HG03442 (cell line): ENCODE data around the gene WAPL.

Source experiments
- ATAC-seq: cut with Tn5 transposase; IDR thresholded peaks from one replicate; pipeline ENCODE4 v1.9.1; 2021; ENCODE audit warnings: mild to moderate bottlenecking, moderate library complexity; ENCODE audit not compliant: unreplicated experiment

The WAPL gene

DNA sequence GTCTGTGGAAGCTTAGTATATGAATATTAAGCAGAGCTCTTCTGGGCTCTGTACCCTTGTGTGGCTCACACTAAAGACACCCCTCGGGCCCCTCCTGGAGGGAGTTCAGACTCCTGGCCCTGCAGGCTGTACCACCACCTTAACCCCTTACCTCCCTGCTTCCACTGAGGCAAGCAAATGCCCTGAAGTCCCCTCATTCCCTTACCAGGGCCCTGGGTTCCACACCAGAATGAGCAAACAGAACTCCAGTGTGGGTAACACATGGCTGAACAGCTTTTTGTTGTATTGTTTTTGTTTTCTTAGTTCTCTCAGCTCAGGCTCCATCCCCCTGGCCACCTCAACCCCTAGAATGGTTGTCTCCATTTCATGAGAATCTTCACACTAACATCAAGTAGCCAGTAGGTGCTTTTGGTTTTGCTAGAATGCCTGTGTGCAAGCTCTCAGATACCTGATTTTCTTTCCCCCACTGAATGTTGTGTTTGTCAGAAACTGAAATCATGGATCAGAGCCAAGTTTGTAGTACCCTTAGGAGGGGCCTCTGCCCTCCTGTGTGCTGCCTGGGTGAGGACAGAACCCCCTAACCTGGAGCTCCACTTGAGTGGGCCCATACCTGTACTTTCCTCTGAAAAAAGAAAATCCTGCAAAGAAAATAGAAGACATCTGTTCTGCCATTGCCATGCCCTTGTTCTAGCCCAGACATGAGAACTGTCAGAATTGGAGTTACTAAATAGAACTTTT, 2.8 kb upstream of the WAPL start:
- ATAC-seq = no peak

GRCh38 chr10:86523348-86523747, 1.8 kb upstream of the WAPL start:
- ATAC-seq = no peak

DNA sequence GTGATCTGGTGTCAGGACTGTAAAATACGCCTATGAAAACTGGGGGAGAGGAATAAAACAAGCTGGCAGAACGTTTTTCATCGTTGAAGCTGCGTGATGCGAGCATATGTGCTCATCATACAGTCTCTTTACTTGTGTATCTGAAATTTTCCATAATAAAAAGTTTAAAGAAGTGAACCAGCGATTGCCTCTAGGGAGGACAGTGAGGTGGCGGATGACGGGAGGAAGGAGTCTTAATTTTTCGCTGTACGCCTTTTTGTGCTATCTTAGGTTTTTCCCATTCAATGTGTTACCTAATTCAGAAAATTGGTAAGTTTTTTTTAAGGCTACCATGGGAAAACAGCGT, 891 bp upstream of the WAPL start:
- no peak for ATAC-seq

- peak; percentile 8 for ATAC-seq
Measured at GRCh38 chr10:86520871-86521677, 518 bp downstream of the WAPL start.

DNA sequence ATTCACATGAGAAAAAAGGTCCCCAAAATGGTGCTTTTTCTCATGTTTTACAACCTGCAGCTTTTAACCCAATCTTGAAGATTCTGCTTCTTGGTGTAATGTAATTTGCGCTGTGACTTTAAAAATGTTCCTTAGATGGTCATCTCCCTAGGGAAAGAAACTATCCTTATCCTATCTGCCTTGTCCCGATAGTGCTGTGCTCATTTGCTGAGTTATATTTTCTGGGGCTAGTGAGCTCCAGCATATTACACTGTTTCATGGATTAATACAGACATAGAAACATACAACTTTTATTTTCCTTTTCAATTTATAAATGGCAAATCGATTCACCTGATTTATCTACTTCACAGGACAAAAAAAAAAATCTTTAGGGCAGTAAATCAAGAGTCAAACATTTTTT, 2.8 kb downstream of the WAPL start:
- no peak for ATAC-seq

GRCh38 chr10:86512137-86512536, 9.5 kb downstream of the WAPL start:
- ATAC-seq = no peak

DNA sequence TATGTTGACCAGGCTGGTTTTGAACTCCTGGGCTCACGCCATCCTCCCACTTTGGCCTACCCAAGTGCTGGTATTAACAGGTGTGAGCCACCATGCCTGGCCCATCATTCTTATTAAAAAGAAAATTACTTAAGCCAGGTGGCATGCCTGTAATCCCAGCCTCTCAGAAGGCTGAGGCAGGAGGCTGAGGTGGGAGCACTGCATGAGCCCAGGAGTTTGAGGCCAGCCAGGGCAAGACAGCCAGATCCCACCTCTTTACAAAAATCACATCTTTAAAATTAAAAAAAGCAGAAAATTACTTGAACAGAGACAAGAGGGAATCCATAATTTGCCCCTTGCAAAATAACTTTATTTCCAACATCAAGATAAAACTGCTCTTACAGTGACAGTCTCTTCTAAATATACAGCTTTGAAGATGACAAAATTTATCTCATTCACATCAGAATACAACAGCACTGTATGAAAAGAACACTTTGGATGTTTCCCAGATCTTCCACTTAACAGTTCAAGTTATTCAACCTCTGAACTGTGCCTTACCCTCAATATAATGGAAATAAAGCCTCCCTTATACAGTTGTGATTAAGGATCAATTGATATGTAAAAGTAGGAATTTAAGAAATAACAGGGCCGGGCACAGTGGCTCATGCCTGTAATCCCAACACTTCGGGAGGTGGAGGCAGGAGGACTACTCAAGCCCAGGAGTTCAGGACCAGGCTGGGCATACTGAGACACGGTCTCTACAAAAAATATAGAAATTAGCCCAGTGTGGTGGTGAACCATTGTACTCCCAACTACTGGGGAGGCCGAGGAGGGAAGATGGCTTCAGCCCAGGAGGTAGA, 10.3 kb downstream of the WAPL start:
- no peak for ATAC-seq

GRCh38 chr10:86509145-86509544, 12.4 kb downstream of the WAPL start:
- no peak for ATAC-seq

DNA sequence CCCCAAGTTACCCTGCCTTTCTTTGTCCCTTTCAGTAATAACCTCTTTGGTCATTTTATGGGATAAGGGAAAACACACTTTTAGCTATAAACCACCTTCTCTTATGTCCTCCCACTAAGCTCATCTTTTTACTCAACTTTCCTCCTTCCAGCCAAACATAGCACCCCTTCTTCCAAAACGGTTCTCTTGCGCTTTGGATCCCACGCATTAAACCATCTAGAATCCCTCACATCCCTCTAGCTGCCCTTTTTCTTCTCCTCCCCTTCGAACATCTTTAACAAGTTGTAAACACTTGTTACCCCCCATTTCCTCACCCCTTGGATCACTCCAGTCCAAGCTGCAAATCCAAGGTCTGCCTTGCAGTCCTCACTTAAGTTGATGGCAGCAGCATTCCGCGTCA, 13.4 kb downstream of the WAPL start:
- ATAC-seq = no peak

- ATAC-seq = no peak
Measured at GRCh38 chr10:86506499-86506898, 15.1 kb downstream of the WAPL start.

- no peak for ATAC-seq
Measured at GRCh38 chr10:86506062-86506461, 15.5 kb downstream of the WAPL start.

- ATAC-seq = no peak
Measured at GRCh38 chr10:86504510-86504909, 17.1 kb downstream of the WAPL start.

- ATAC-seq = no peak
Measured at GRCh38 chr10:86500846-86501245, 20.7 kb downstream of the WAPL start.

- no peak for ATAC-seq
Measured at GRCh38 chr10:86498598-86498997, 23.0 kb downstream of the WAPL start.

GRCh38 chr10:86497621-86498020, 24.0 kb downstream of the WAPL start:
- ATAC-seq = no peak

GRCh38 chr10:86489960-86490612, 31.5 kb downstream of the WAPL start:
- no peak for ATAC-seq

- no peak for ATAC-seq
Measured at GRCh38 chr10:86489071-86489810, 32.4 kb downstream of the WAPL start.

DNA sequence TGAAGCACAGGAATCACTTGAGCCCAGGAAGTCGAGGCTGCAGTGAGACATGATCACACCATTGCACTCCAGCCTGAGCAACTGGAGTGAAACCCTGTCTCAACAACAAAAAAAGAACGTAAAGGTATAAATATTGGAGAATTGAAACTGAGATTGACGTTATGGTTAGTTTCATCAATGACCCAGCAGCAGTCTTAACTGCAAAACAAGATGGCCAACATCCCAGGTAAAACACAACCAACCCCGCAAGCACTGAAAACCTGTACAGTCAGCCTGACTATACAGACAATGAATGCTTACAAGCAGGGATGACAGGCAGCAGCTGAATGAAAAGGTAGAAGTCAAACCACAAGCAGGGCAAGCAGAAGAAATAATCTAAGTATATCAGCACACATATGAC, 34.7 kb downstream of the WAPL start:
- peak; percentile 70 for ATAC-seq

GRCh38 chr10:86483664-86484063, 37.9 kb downstream of the WAPL start:
- no peak for ATAC-seq

DNA sequence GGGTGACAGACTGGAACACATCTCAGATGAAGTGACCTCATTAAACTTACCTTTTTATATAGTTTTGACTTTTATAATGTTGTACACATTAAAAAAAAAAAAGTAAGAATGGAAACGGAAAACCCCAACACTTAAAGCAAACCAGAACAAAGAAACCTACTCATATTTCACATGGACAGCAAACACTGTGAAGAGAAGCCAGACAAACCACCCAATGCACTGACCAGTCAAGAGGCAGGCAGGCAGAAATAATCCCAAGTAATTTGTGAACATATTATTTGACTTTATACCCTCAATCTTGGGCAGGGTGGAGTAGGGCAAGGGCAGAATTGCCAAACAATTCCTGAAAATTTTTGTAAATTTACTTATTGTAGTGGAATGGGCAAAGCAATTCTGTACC, 39.8 kb downstream of the WAPL start:
- no peak for ATAC-seq
